ENCODE measurements around the gene HNRNPUL2.

Gene HNRNPUL2

DNA sequence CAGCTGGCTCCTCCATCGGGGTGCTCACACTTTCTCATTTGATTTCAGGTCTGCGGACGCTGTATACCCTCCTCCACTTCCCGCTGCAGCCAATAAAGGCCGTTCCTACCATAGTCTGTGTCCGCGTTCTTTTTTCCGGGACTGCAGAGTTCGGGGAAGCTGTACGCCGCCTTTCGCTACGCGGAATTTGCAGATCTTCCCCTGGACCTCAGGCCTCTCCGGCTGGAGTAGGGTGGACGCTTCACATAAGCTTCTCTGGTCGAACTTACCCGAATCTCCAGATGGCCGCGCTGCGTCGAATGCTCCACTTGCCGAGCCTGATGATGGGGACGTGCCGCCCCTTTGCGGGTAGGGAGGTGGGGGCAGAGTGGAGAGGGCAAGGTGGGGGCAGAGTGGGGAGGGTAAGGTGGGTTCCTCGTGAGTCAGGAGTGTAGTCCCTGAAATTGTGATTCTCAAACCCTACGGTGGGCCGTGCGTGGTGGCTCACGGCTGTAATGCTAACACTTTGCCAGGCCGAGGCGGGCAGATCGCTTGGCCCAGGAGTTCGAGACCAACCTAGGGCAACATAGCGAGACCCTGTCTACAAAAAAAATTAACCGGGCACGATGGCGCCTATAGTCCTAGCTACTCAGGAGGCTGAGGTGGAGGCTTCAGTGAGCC, 61.5 kb downstream of the HNRNPUL2 start:
- peak; percentile 22 to 30 (median 27) for DNase-seq

DNA sequence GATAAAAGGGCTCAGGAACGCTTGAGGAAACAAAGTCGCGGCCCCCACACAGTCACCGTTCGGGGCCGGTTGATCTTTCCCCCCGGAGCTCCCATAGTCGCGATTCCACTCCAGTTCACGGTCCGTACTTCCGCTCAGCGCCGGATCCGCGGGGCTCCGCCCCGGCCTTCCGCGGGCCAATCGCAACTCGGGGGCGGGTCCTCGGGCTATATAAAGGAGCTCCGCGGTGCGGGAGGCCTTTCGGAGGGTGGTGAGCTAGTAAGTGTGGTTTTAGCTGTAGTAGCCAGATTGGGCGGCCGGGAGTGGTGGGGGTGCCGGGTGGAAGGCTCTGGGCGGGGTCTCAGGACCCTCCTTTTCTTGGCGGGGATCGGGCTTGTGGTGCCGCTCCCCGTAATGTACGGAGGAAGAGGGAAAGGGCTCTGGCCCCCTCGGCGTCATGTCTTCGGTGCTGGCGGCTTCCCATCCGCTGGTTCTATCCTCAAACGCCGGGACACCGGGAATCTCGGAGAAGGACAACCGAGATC, 62.1 kb downstream of the HNRNPUL2 start, which contains the start of the genes C11orf98 and CSKMT:
C11orf98 (minus strand) TSS at position 136 of the 524 bp plus-strand sequence; CDS start at position 95, 41 bp downstream.
CSKMT (plus strand) TSS at position 238 of the 524 bp plus-strand sequence. CDS start 568 bp downstream, outside the sequence.
- DNase-seq, result peak; percentile 90 to 94 (median 94)

GRCh38 chr11:62664405-62665074, 62.7 kb downstream of the HNRNPUL2 start:
- peak in 3 of 4 experiments; percentile 26 to 56 (median 42) for DNase-seq

Measured in activated CD4-positive, CD25-positive, alpha-beta regulatory T cell (primary cell).